Neuronal stem cell (in vitro differentiated cells): ENCODE results near the gene GNAT1.
"Not testable (repeated sequence)": the region's sequence is repeated elsewhere in the genome, so short reads cannot be mapped to it uniquely, and the experiment has no call there.

Source experiments
- DNase-seq: peaks from one replicate; pipeline ENCODE4 v3.0.0-alpha.2; 2013; ENCODE audit warnings: low spot score
- H2AFZ ChIP-seq: one replicate; pipeline ENCODE4 v1.6.1; 2013; ENCODE audit warnings: mild to moderate bottlenecking, low read length, inconsistent platforms
- H2AK5ac ChIP-seq: 2 replicates; pipeline ENCODE4 v1.6.1; 2013; ENCODE audit warnings: low read depth, mild to moderate bottlenecking, inconsistent platforms, low read length, moderate library complexity, mixed read lengths
- H2BK120ac ChIP-seq: 2 replicates; pipeline ENCODE4 v1.6.1; 2013; ENCODE audit warnings: low read depth, mild to moderate bottlenecking, inconsistent platforms, low read length, moderate library complexity, mixed read lengths
- H2BK12ac ChIP-seq: one replicate; pipeline ENCODE4 v1.6.1; 2013; ENCODE audit warnings: low read length, inconsistent platforms
- H2BK15ac ChIP-seq: 2 replicates; pipeline ENCODE4 v1.6.1; 2013; ENCODE audit warnings: mild to moderate bottlenecking, low read length, inconsistent platforms, mixed read lengths
- H2BK5ac ChIP-seq: one replicate; pipeline ENCODE4 v1.6.1; 2013; ENCODE audit warnings: inconsistent platforms, mild to moderate bottlenecking, low read length, moderate library complexity
- H3K14ac ChIP-seq: one replicate; pipeline ENCODE4 v1.6.1; 2013; ENCODE audit warnings: low read length, inconsistent platforms
- H3K18ac ChIP-seq: 2 replicates; pipeline ENCODE4 v1.6.1; 2013; ENCODE audit warnings: low read length, inconsistent platforms
- H3K23ac ChIP-seq: 2 replicates; pipeline ENCODE4 v1.6.1; 2013; ENCODE audit warnings: low read depth, mild to moderate bottlenecking, mixed read lengths, low read length, inconsistent platforms; ENCODE audit not compliant: poor library complexity
- H3K27ac ChIP-seq: replicated peaks from 3 replicates; pipeline ENCODE4 v1.5.1; 2013; ENCODE audit warnings: low read length, inconsistent platforms
- H3K27me3 ChIP-seq, 3 experiments: 2 replicates each; pipeline ENCODE4 v1.6.1; 2013; ENCODE audit warnings: low read length in 3 of 3, mild to moderate bottlenecking in 2 of 3, inconsistent platforms in 1 of 3, low read depth in 1 of 3, mixed read lengths in 1 of 3, moderate library complexity in 1 of 3; ENCODE audit not compliant: control insufficient read depth in 3 of 3, insufficient read depth in 3 of 3
- H3K36me3 ChIP-seq, 2 donors: replicated peaks in 1 of 2; 2 replicates each; pipeline ENCODE4 v1.6.1; 2013; ENCODE audit warnings: low read length in 2 of 2; ENCODE audit not compliant: control insufficient read depth in 2 of 2, insufficient read depth in 2 of 2
- H3K4ac ChIP-seq: 2 replicates; pipeline ENCODE4 v1.6.1; 2013; ENCODE audit warnings: inconsistent platforms, mild to moderate bottlenecking, low read length, moderate library complexity
- H3K4me1 ChIP-seq, 2 donors: 1 replicate in 1 of 2; 2 replicates in 1 of 2; pipeline ENCODE4 v1.6.1; 2013; ENCODE audit warnings: low read length in 2 of 2, low read depth in 1 of 2; ENCODE audit not compliant: control insufficient read depth in 2 of 2, insufficient read depth in 1 of 2
- H3K4me2 ChIP-seq: one replicate; pipeline ENCODE4 v1.6.1; 2013; ENCODE audit warnings: mild to moderate bottlenecking, low read length, inconsistent platforms; ENCODE audit not compliant: insufficient read depth, poor library complexity, severe bottlenecking
- H3K4me3 ChIP-seq, 2 donors: 2 replicates each; pipeline ENCODE4 v1.5.1; 2013; ENCODE audit warnings: low read length in 2 of 2, mild to moderate bottlenecking in 2 of 2, inconsistent platforms in 1 of 2, moderate library complexity in 1 of 2
- H3K79me1 ChIP-seq: one replicate; pipeline ENCODE4 v1.6.1; 2013; ENCODE audit warnings: low read depth, mild to moderate bottlenecking, inconsistent platforms, low read length, moderate library complexity
- H3K9ac ChIP-seq: one replicate; pipeline ENCODE4 v1.6.1; 2013; ENCODE audit warnings: mild to moderate bottlenecking, low read depth, low read length, inconsistent platforms; ENCODE audit not compliant: poor library complexity
- H3K9me3 ChIP-seq, 2 donors: replicated peaks in 1 of 2; 2 replicates each; pipeline versions ENCODE3 to v1.6.1; 2013; ENCODE audit warnings: low read length in 2 of 2, mild to moderate bottlenecking in 2 of 2, inconsistent platforms in 1 of 2, low read depth in 1 of 2, mixed read lengths in 1 of 2, moderate library complexity in 1 of 2; ENCODE audit not compliant: control insufficient read depth in 2 of 2, insufficient read depth in 1 of 2
- H4K8ac ChIP-seq: one replicate; pipeline ENCODE4 v1.6.1; 2013; ENCODE audit warnings: low read depth, mild to moderate bottlenecking, inconsistent platforms, low read length, moderate library complexity
- H4K91ac ChIP-seq: one replicate; pipeline ENCODE4 v1.6.1; 2013; ENCODE audit warnings: low read length, low read depth, mild to moderate bottlenecking, inconsistent platforms; ENCODE audit not compliant: poor library complexity
- WGBS, 2 donors: extraction: QIAGEN DNeasy Blood & Tissue Kit; methylation state at CpG; one replicate each; pipeline ENCODE4 v1.1.7; 2013; ENCODE audit warnings: missing lambda C conversion rate in 2 of 2, mixed read lengths in 1 of 2; ENCODE audit not compliant: insufficient read length in 2 of 2, insufficient replicate concordance in 1 of 2; ENCODE audit errors: extremely low coverage in 2 of 2; 5-methylcytosine and 5-hydroxymethylcytosine counted together

The GNAT1 gene

DNA sequence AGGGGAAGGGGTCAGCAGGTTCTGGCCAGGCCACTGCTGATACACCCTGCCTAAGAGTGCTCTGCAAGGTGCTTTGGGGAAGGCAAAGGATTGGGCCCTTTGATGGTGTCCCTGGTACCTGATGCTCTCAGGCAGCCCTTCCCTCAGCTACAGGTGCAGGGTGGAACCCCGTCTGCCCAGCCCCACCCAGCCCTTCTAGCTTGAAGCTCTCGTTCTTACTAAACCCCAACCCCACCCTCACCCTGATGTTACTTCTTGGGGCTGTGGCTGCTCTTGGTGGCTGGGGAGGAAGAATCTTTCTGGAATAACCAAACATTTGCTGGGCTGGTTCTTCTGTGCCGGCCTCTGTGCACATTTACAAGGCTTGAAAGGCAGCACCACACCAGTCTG, 51.0 kb downstream of the GNAT1 start:
- peak overlapping the region; percentile 98 for H2BK12ac ChIP-seq
- peak overlapping the region; percentile 99 for H2BK5ac ChIP-seq
- no CpG with 5 or more reads among the region's 3 CpGs for WGBS, 2 donors
- peak overlapping the region; percentile 79 for H4K91ac ChIP-seq
- H2AFZ ChIP-seq = no peak overlapping the region
- no peak overlapping the region for H3K4me3 ChIP-seq
- H3K14ac ChIP-seq = no peak overlapping the region
- H2AK5ac ChIP-seq = peak overlapping the region; percentile 100
- H3K9ac ChIP-seq = peak overlapping the region; percentile 61
- peak overlapping the region; percentile 98 for H2BK15ac ChIP-seq
- peak overlapping the region; percentile 29 for H3K23ac ChIP-seq
- H3K18ac ChIP-seq = peak overlapping the region; percentile 92
- peaks cover 17% of the 10 kb centered on the region for H3K79me1 ChIP-seq
- H3K27me3 ChIP-seq = no peaks in the 10 kb centered on the region
- H3K36me3 ChIP-seq = peaks cover 7 to 58% of the 10 kb centered on the region in 2 donors
- no peak for DNase-seq
- peak overlapping the region; percentile 87 for H3K4ac ChIP-seq
- peak overlapping the region; percentile 70 for H4K8ac ChIP-seq
- peaks cover 66 to 72% of the 10 kb centered on the region in 2 donors for H3K4me1 ChIP-seq
- peak overlapping the region; percentile 83 for H2BK120ac ChIP-seq
- no peaks in the 10 kb centered on the region for H3K9me3 ChIP-seq
- no peak overlapping the region for H3K4me2 ChIP-seq
- H3K27ac ChIP-seq = peak overlapping the region; percentile 96

DNA sequence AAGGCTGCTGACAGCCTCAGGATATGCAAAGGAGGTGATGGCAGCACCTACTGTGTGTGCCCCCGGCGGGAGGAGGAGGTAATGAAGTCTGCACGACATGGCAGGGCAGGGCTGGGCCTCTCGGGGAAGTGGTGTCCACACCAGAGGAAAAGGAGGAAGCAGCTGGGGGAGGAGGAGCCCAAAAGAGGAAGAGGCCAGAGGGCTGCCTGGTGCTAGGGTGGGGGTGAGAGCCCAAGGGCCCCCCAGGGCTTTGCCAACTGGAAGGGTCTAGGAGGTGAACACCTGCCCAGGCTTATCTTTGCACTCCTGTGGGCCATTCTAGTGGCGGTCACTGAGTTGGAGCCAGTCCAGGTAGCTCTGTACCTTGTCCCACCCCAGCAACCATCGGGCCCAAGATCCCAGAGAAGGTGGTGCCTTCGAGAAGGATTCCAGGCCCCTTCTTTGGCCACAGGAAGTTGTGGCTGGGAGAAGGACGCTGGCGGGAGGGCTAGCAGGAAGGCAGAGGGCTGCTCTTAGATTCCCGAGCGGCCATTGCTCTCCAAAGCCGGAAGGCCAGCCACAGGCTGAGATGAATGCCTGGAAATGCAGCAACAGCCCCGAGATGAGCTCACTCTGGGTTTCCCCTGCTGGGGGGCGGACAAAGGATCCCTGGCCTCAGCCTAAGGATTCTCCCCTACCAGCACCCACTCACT, 51.6 kb downstream of the GNAT1 start:
- DNase-seq = no peak
- Histone ChIP-seq H3K4ac (peak overlapping the region; percentile 28), H3K79me1 (peaks cover 17% of the 10 kb centered on the region), H2BK12ac (no peak overlapping the region), H3K4me2 (no peak overlapping the region), H2AK5ac (peak overlapping the region; percentile 100), H3K36me3 (peaks cover 11 to 62% of the 10 kb centered on the region in 2 donors), H3K27me3 (no peaks in the 10 kb centered on the region), H2BK120ac (no peak overlapping the region), H3K18ac (peak overlapping the region; percentile 92), H2BK15ac (peak overlapping the region; percentile 98), H3K4me3 (no peak overlapping the region), H3K4me1 (peaks cover 68 to 72% of the 10 kb centered on the region in 2 donors), H2BK5ac (peak overlapping the region; percentile 99), H2AFZ (no peak overlapping the region), H3K14ac (no peak overlapping the region), H4K91ac (no peak overlapping the region), H3K9me3 (no peaks in the 10 kb centered on the region), H4K8ac (no peak overlapping the region), H3K23ac (no peak overlapping the region), H3K9ac (no peak overlapping the region), H3K27ac (peak overlapping the region; percentile 22)
- WGBS, 2 donors = no CpG with 5 or more reads among the region's 14 CpGs

DNA sequence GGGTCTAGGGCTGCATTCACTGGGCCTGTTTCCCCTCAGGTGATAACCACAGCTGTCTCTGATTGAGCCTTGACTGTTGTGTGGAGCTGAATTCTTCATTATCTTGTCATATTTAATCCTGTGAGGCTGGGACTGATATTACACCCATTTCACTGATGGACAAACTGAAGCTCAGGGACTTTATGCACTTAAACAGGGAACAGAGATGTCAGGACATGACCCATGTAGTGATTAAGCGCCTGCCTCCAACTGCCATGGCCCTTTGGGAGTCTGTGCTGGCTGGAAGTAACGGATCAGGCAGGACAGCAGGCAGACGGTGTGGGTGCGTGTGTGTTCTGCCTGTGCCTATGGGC, 52.1 kb downstream of the GNAT1 start:
- WGBS, 2 donors = no CpG with 5 or more reads among the region's 4 CpGs
- Histone ChIP-seq H3K36me3 (peaks cover 13 to 64% of the 10 kb centered on the region in 2 donors), H3K14ac (no peak overlapping the region), H4K8ac (no peak overlapping the region), H3K79me1 (peaks cover 22% of the 10 kb centered on the region), H3K4me2 (no peak overlapping the region), H3K27me3 (no peaks in the 10 kb centered on the region), H3K23ac (no peak overlapping the region), H2BK12ac (no peak overlapping the region), H3K4me3 (no peak overlapping the region), H3K18ac (peak overlapping the region; percentile 92), H2BK15ac (no peak overlapping the region), H3K9ac (no peak overlapping the region), H2AFZ (no peak overlapping the region), H2BK120ac (no peak overlapping the region), H2BK5ac (no peak overlapping the region), H4K91ac (no peak overlapping the region), H2AK5ac (peak overlapping the region; percentile 100), H3K9me3 (no peaks in the 10 kb centered on the region), H3K4me1 (peaks cover 62 to 69% of the 10 kb centered on the region in 2 donors), H3K4ac (no peak overlapping the region), H3K27ac (peak overlapping the region; percentile 22)
- no peak for DNase-seq

DNA sequence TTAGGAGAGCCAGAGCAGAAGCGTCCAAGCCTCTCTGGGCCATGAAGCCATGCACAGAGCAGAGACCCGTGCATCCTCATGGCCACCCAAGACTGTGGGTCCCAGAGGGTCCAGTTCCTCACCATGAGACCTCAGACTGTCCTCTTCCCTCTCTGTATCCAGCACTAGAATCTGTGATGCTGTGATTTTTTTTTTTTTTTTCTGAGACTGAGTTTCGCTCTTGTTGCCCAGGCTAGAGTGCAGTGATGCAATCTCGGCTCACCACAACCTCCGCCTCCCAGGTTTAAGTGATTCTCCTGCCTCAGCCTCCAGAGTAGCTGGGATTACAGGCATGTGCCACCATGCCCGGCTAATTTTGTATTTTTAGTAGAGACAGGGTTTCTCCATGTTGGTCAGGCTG, 53.4 kb downstream of the GNAT1 start:
- H4K91ac ChIP-seq, H3K4me2 ChIP-seq, H3K23ac ChIP-seq, H3K4ac ChIP-seq, H2BK12ac ChIP-seq, H3K27me3 ChIP-seq, H2BK15ac ChIP-seq, H2AFZ ChIP-seq, H2BK5ac ChIP-seq, DNase-seq, H3K4me3 ChIP-seq, H3K9me3 ChIP-seq, H3K14ac ChIP-seq, H3K9ac ChIP-seq, H4K8ac ChIP-seq: not testable (repeated sequence)
- H2AK5ac ChIP-seq = peak overlapping the region; percentile 86
- peak overlapping the region; percentile 59 for H3K27ac ChIP-seq
- peaks cover 51 to 56% of the 10 kb centered on the region in 2 donors for H3K4me1 ChIP-seq
- H3K18ac ChIP-seq = peak overlapping the region; percentile 69
- peak overlapping the region; percentile 39 for H2BK120ac ChIP-seq
- WGBS, 2 donors = no CpG with 5 or more reads among the region's 6 CpGs
- peaks cover 21 to 53% of the 10 kb centered on the region in 2 donors for H3K36me3 ChIP-seq
- H3K79me1 ChIP-seq = peaks cover 29% of the 10 kb centered on the region
